K562 (cell line): ENCODE data around the gene IMP4. TPM values are rescaled to one million over a fixed set of nuclear protein-coding genes. Genes with fewer than 3 reads are reported as not detected.

Source experiments
- ARHGAP35 ChIP-seq: fragments of 450-650 bp; IDR thresholded peaks from 2 replicates; pipeline ENCODE4 v1.6.1; 2018; ENCODE audit not compliant: partially characterized antibody
- ATF2 ChIP-seq: sonication (generic); formaldehyde crosslinking; IDR thresholded peaks from 2 replicates; pipeline ENCODE4 v1.8.1; 2022; ENCODE audit warnings: missing genetic modification reagents
- CEBPB ChIP-seq: fragments of 450-650 bp; IDR thresholded peaks from 2 replicates; pipeline ENCODE4 v1.6.1; 2016; ENCODE audit warnings: missing genetic modification characterization, missing compliant biosample characterization
- E2F4 ChIP-seq: sonication (generic); formaldehyde crosslinking; IDR thresholded peaks from 2 replicates; pipeline ENCODE4 v1.8.0; 2022; ENCODE audit warnings: mild to moderate bottlenecking, low read depth, missing genetic modification reagents
- EGR1 ChIP-seq: fragments of 450-650 bp; conservative IDR thresholded peaks from 2 replicates; pipeline ENCODE4 v1.6.1; 2017; ENCODE audit warnings: mild to moderate bottlenecking
- ETS1 ChIP-seq: conservative IDR thresholded peaks from 2 replicates; pipeline ENCODE4 v1.6.1; 2011; ENCODE audit warnings: low read depth, mild to moderate bottlenecking, low read length; ENCODE audit not compliant: control insufficient read depth
- FOXM1 ChIP-seq, 2 experiments: fragments of 450-650 bp in 1 of 2; sonication (generic) in 1 of 2; formaldehyde crosslinking in 1 of 2; IDR thresholded peaks; 2 replicates each; pipeline versions ENCODE4 v1.6.1 to v1.9.0; 2017 to 2022; ENCODE audit warnings: low read depth in 2 of 2, mild to moderate bottlenecking in 2 of 2, missing genetic modification reagents in 1 of 2, moderate library complexity in 1 of 2
- GABPB1 ChIP-seq: sonication (generic); formaldehyde crosslinking; IDR thresholded peaks from 2 replicates; pipeline ENCODE4 v1.8.0; 2022; ENCODE audit warnings: mild to moderate bottlenecking, missing genetic modification reagents
- HDAC6 ChIP-seq: IDR thresholded peaks from 2 replicates; pipeline ENCODE4 v1.6.1; 2012; ENCODE audit warnings: low read depth, mild to moderate bottlenecking, control low read depth, inconsistent platforms, low read length, moderate library complexity
- HES1 ChIP-seq: fragments of 450-650 bp; IDR thresholded peaks from 2 replicates; pipeline ENCODE4 v1.6.1; 2016; ENCODE audit warnings: low read depth, mild to moderate bottlenecking, moderate library complexity
- NFE2 ChIP-seq: IDR thresholded peaks from 2 replicates; pipeline ENCODE4 v1.6.1; 2014; ENCODE audit warnings: antibody characterized with exemption, low read depth
- PTTG1 ChIP-seq: fragments of 450-650 bp; IDR thresholded peaks from 2 replicates; pipeline ENCODE4 v1.6.1; 2016; ENCODE audit warnings: low read depth, mild to moderate bottlenecking, missing genetic modification characterization, missing compliant biosample characterization
- SMARCE1 ChIP-seq: fragments of 450-650 bp; IDR thresholded peaks from 2 replicates; pipeline ENCODE4 v1.7.1; 2016; ENCODE audit warnings: mild to moderate bottlenecking
- TFE3 ChIP-seq: fragments of 450-650 bp; formaldehyde crosslinking; IDR thresholded peaks from 2 replicates; pipeline ENCODE4 v1.4.0; 2020; ENCODE audit warnings: mild to moderate bottlenecking, mixed read lengths
- THAP12 ChIP-seq: fragments of 250-450 bp; sonication (Bioruptor Pico); IDR thresholded peaks from 2 replicates; pipeline ENCODE4 v1.9.0; 2021; ENCODE audit warnings: mild to moderate bottlenecking, inconsistent platforms
- U2AF1 ChIP-seq: fragments of 200-400 bp; formaldehyde crosslinking; optimal IDR thresholded peaks from 2 replicates; pipeline ENCODE3; 2017; ENCODE audit warnings: mild to moderate bottlenecking, low read depth, low read length, moderate library complexity
- ZNF766 ChIP-seq: fragments of 200-800 bp; sonication (Bioruptor generic); conservative IDR thresholded peaks from 2 replicates; pipeline ENCODE4 v1.6.1; 2016; ENCODE audit warnings: missing genetic modification characterization, missing compliant biosample characterization
- ZZZ3 ChIP-seq: fragments of 450-650 bp; IDR thresholded peaks from 2 replicates; pipeline ENCODE4 v1.6.1; 2016; ENCODE audit warnings: antibody characterized with exemption, mild to moderate bottlenecking, moderate library complexity
- polyA plus RNA-seq, 8 experiments: library from polyadenylated mRNA; depleted of rRNA in 4 of 8; stranded (reverse) in 5 of 8; unstranded in 3 of 8; fragments of >200 nt; fragmentation: Nextera tagmentation in 2 of 8; fragmentation: Illumina TruSeq in 1 of 8; extraction: Ambion mirVana in 2 of 8; extraction: Trizol in 1 of 8; gene quantifications; 2 replicates each; pipeline versions ENCODE4 v1.2.1 to v1.2.3, GENCODE V29; 2011 to 2014; ENCODE audit warnings: inconsistent platforms in 1 of 8, missing spikeins in 1 of 8
- total RNA-seq, 7 experiments: library from RNA; depleted of rRNA in 6 of 7; stranded (reverse); fragments of >200 nt in 6 of 7; fragmentation: Illumina TruSeq in 2 of 7; extraction: Trizol in 2 of 7; gene quantifications; 2 replicates each; pipeline versions ENCODE4 v1.2.1 to v1.2.3, GENCODE V29; 2011 to 2021; ENCODE audit warnings: low replicate concordance in 1 of 7

IMP4 gene
- total and polyA plus RNA-seq, 9 of the 15 experiments (the other 6 are each of a cell fraction or from before 2014, with no cell fraction given) = 35.4 to 209 (median 100.0) TPM

GRCh38 chr2:130372055-130372832 is 29.5 kb downstream of the IMP4 start (continued):
- TF ChIP-seq SMARCE1 (0 out of 2 replicates have a peak, but pooled peaks have one; percentile 59), PTTG1 (tag) (no peak), ZNF766 (CRISPR knock-in tag) (peak; percentile 73), ATF2 (no peak), CEBPB (tag) (no peak), HDAC6 (0 out of 2 replicates have a peak, but pooled peaks have one; percentile 38), TFE3 (CRISPR knock-in tag) (no peak), ETS1 (peak; percentile 81), E2F4 (CRISPR knock-in tag) (peak; percentile 37; the same call in 1 of the 2 replicates), HES1 (no peak), THAP12 (peak; percentile 88; the same call in 1 of the 2 replicates), EGR1 (peak; percentile 62; the same call in 1 of the 2 replicates), GABPB1 (CRISPR knock-in tag) (peak; percentile 90), U2AF1 (peak; percentile 55), NFE2 (0 out of 2 replicates have a peak, but pooled peaks have one; percentile 2), ARHGAP35 (no peak), ZZZ3 (no peak), FOXM1 (IDR thresholded peaks at IDR 0.05; ENCODE audit: low read depth) (no peak), FOXM1 (CRISPR knock-in tag; IDR thresholded peaks at IDR 0.05; ENCODE audit: low read depth) (peak; percentile 83; the same call in 1 of the 2 replicates)
